GM23338 (cell line): ENCODE measurements around the gene ZSCAN9. TPM values are rescaled to one million over a fixed set of nuclear protein-coding genes. Genes with fewer than 3 reads are reported as not detected.

ENCODE experiments used
- ATAC-seq: fragments of 200-7000 bp; cut with Tn5 transposase; 3 replicates; pipeline ENCODE4 v1.9.1; 2020
- DNase-seq: peaks from one replicate; pipeline ENCODE4 v3.0.0-alpha.2; 2015; ENCODE audit warnings: low spot score
- H2AFZ ChIP-seq: fragments of 200-600 bp; sonication (generic); 2 replicates; pipeline ENCODE4 v1.8.0; 2016; ENCODE audit warnings: antibody characterized with exemption, mild to moderate bottlenecking, moderate library complexity
- H3F3A ChIP-seq: fragments of 200-600 bp; sonication (generic); replicated peaks from 2 replicates; pipeline ENCODE4 v1.8.0; 2017; ENCODE audit warnings: antibody characterized with exemption, mixed run types, low read depth
- H3K27ac ChIP-seq: fragments of 200-600 bp; sonication (generic); 2 replicates; pipeline ENCODE4 v1.6.1; 2016; ENCODE audit warnings: low read depth
- H3K27me3 ChIP-seq: fragments of 200-600 bp; sonication (generic); 2 replicates; pipeline ENCODE4 v1.8.0; 2016; ENCODE audit warnings: mild to moderate bottlenecking, mixed run types, moderate library complexity; ENCODE audit not compliant: insufficient read depth
- H3K36me3 ChIP-seq: fragments of 200-600 bp; sonication (generic); 2 replicates; pipeline ENCODE4 v1.8.0; 2016; ENCODE audit warnings: mild to moderate bottlenecking; ENCODE audit not compliant: insufficient read depth
- H3K4me1 ChIP-seq: fragments of 200-600 bp; sonication (generic); 2 replicates; pipeline ENCODE4 v1.8.0; 2016; ENCODE audit warnings: mild to moderate bottlenecking, moderate library complexity; ENCODE audit not compliant: insufficient read depth
- H3K4me2 ChIP-seq: fragments of 200-600 bp; sonication (generic); 2 replicates; pipeline ENCODE4 v1.7.1; 2017; ENCODE audit warnings: mixed run types
- H3K4me3 ChIP-seq: fragments of 200-600 bp; sonication (generic); 2 replicates; pipeline ENCODE4 v1.6.1; 2016; ENCODE audit warnings: mixed run types
- H3K79me2 ChIP-seq: fragments of 200-600 bp; sonication (generic); replicated peaks from 2 replicates; pipeline ENCODE4 v1.8.0; 2017; ENCODE audit warnings: mild to moderate bottlenecking; ENCODE audit not compliant: insufficient read depth
- H3K9me2 ChIP-seq: fragments of 200-600 bp; sonication (generic); 2 replicates; pipeline ENCODE4 v1.8.0; 2017; ENCODE audit not compliant: insufficient read depth
- H4K20me1 ChIP-seq: fragments of 200-600 bp; sonication (generic); replicated peaks from 2 replicates; pipeline ENCODE4 v1.8.0; 2017; ENCODE audit warnings: mild to moderate bottlenecking; ENCODE audit not compliant: insufficient read depth
- H3K27ac Mint-ChIP-seq: 2 replicates; pipeline ENCODE4 v1.8.0; 2020; ENCODE audit warnings: inconsistent platforms, mild to moderate bottlenecking, moderate library complexity, mixed read lengths
- H3K27me3 Mint-ChIP-seq: 3 replicates; pipeline ENCODE4 v1.8.0; 2022; ENCODE audit warnings: low read depth, mild to moderate bottlenecking, moderate library complexity, mixed read lengths, inconsistent platforms; ENCODE audit not compliant: insufficient read depth, poor library complexity
- H3K36me3 Mint-ChIP-seq: 3 replicates; pipeline ENCODE4 v1.8.0; 2021; ENCODE audit warnings: low read depth, mild to moderate bottlenecking, inconsistent platforms, moderate library complexity, mixed read lengths
- H3K4me1 Mint-ChIP-seq: 3 replicates; pipeline ENCODE4 v1.8.0; 2020; ENCODE audit warnings: mild to moderate bottlenecking, inconsistent platforms, mixed read lengths
- H3K4me3 Mint-ChIP-seq: 3 replicates; pipeline ENCODE4 v1.8.0; 2021; ENCODE audit warnings: moderate library complexity, mild to moderate bottlenecking, inconsistent platforms, mixed read lengths
- H3K9me3 Mint-ChIP-seq: 3 replicates; pipeline ENCODE4 v1.8.0; 2020; ENCODE audit warnings: moderate library complexity, mild to moderate bottlenecking, inconsistent platforms, mixed read lengths
- EZH2 ChIP-seq: fragments of 200-600 bp; sonication (generic); IDR thresholded peaks from one replicate; pipeline ENCODE4 v1.8.0; 2017; ENCODE audit warnings: antibody characterized with exemption, mild to moderate bottlenecking, low read depth; ENCODE audit not compliant: unreplicated experiment
- ZNF114 ChIP-seq: fragments of 250-450 bp; sonication (Bioruptor Pico); IDR thresholded peaks from 2 replicates; pipeline ENCODE4 v1.5.0; 2020; ENCODE audit warnings: mild to moderate bottlenecking, moderate library complexity
- polyA plus RNA-seq: library from polyadenylated mRNA; unstranded; fragments of >200 nt; fragmentation: Nextera tagmentation; extraction: Ambion mirVana; gene quantifications from 2 replicates; pipeline ENCODE4 v1.2.1, GENCODE V29; 2016
- total RNA-seq: library from RNA; depleted of rRNA; stranded (reverse); fragments of >200 nt; shearing (Covaris generic); gene quantifications from 2 replicates; pipeline ENCODE4 v1.2.3, GENCODE V29; 2014
- TF ChIP-seq, protein P1 (sequence below): fragments of 250-450 bp; sonication (Bioruptor Pico); IDR thresholded peaks from 2 replicates; pipeline ENCODE4 v1.5.0; 2020; ENCODE audit warnings: mild to moderate bottlenecking, moderate library complexity

ZSCAN9 gene
- total and polyA plus RNA-seq, 2 experiments from 2014 or later, result 10.0 to 10.9 TPM

DNA sequence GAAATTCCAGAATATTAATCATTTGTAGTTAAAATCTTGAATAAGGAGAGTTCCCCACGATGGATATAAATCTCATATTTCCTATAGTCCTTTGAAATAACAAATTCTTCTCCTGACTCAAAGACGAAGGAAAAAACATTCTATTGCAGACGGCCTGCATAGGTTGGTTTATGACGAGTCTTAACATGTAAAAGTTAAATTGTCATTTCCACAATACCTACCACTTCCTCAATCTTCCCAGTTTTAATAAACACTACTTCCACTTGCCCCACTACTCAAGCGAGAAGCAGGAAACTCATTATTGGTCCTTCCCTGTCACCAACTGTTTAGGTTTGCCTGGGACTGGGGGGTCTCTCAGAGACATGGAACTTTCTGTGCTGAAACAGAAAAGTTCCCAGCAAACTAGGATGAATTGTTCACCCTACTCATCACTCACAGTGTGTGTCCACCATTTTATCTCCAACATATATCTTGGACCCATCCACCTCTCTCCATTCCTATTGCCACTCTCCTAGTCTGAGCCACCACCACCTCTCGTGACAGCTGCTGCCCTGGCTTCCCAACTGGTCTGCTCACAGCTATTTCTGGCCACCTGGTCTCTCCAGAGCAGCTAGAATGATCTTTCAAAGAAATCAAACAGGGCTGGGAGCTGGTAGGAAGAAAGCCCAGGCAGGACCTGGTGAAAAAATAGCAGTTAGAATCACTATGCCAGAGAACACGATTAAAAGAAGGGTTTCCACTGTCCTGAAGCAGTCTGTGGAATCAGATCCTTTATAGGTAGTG is 15.1 kb upstream of the ZSCAN9 start:
- no peaks in the 10 kb centered on the region for H3K36me3 Mint-ChIP-seq
- H3K27ac Mint-ChIP-seq, result no peak overlapping the region
- Histone ChIP-seq H3K27ac (no peak overlapping the region), H3K27me3 (peaks cover 90% of the 10 kb centered on the region), H3K9me2 (no peaks in the 10 kb centered on the region), H4K20me1 (peaks cover 5% of the 10 kb centered on the region; the same call in 1 of the 2 replicates), H3K4me3 (no peak overlapping the region), H2AFZ (no peak overlapping the region), H3K36me3 (no peaks in the 10 kb centered on the region), H3K4me2 (no peak overlapping the region), H3F3A (0 out of 2 replicates have a peak, but pooled peaks cover 4% of the 10 kb centered on the region), H3K79me2 (no peaks in the 10 kb centered on the region), H3K4me1 (peaks cover 19% of the 10 kb centered on the region)
- peak; percentile 41 for TF ChIP-seq EZH2
- TF ChIP-seq, protein P1, sequence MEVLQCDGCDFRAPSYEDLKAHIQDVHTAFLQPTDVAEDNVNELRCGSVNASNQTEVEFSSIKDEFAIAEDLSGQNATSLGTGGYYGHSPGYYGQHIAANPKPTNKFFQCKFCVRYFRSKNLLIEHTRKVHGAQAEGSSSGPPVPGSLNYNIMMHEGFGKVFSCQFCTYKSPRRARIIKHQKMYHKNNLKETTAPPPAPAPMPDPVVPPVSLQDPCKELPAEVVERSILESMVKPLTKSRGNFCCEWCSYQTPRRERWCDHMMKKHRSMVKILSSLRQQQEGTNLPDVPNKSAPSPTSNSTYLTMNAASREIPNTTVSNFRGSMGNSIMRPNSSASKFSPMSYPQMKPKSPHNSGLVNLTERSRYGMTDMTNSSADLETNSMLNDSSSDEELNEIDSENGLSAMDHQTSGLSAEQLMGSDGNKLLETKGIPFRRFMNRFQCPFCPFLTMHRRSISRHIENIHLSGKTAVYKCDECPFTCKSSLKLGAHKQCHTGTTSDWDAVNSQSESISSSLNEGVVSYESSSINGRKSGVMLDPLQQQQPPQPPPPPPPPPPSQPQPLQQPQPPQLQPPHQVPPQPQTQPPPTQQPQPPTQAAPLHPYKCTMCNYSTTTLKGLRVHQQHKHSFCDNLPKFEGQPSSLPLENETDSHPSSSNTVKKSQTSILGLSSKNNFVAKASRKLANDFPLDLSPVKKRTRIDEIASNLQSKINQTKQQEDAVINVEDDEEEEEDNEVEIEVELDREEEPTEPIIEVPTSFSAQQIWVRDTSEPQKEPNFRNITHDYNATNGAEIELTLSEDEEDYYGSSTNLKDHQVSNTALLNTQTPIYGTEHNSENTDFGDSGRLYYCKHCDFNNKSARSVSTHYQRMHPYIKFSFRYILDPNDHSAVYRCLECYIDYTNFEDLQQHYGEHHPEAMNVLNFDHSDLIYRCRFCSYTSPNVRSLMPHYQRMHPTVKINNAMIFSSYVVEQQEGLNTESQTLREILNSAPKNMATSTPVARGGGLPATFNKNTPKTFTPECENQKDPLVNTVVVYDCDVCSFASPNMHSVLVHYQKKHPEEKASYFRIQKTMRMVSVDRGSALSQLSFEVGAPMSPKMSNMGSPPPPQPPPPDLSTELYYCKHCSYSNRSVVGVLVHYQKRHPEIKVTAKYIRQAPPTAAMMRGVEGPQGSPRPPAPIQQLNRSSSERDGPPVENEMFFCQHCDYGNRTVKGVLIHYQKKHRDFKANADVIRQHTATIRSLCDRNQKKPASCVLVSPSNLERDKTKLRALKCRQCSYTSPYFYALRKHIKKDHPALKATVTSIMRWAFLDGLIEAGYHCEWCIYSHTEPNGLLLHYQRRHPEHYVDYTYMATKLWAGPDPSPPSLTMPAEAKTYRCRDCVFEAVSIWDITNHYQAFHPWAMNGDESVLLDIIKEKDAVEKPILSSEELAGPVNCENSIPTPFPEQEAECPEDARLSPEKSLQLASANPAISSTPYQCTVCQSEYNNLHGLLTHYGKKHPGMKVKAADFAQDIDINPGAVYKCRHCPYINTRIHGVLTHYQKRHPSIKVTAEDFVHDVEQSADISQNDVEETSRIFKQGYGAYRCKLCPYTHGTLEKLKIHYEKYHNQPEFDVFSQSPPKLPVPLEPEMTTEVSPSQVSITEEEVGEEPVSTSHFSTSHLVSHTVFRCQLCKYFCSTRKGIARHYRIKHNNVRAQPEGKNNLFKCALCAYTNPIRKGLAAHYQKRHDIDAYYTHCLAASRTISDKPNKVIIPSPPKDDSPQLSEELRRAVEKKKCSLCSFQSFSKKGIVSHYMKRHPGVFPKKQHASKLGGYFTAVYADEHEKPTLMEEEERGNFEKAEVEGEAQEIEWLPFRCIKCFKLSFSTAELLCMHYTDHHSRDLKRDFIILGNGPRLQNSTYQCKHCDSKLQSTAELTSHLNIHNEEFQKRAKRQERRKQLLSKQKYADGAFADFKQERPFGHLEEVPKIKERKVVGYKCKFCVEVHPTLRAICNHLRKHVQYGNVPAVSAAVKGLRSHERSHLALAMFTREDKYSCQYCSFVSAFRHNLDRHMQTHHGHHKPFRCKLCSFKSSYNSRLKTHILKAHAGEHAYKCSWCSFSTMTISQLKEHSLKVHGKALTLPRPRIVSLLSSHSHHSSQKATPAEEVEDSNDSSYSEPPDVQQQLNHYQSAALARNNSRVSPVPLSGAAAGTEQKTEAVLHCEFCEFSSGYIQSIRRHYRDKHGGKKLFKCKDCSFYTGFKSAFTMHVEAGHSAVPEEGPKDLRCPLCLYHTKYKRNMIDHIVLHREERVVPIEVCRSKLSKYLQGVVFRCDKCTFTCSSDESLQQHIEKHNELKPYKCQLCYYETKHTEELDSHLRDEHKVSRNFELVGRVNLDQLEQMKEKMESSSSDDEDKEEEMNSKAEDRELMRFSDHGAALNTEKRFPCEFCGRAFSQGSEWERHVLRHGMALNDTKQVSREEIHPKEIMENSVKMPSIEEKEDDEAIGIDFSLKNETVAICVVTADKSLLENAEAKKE (CRISPR knock-in tag), result no peak
- peaks cover 18% of the 10 kb centered on the region for H3K4me1 Mint-ChIP-seq
- H3K27me3 Mint-ChIP-seq, result peaks cover 76% of the 10 kb centered on the region
- H3K4me3 Mint-ChIP-seq, result no peak overlapping the region
- no peak for ATAC-seq
- DNase-seq, result no peak
- peaks cover 3% of the 10 kb centered on the region; the same call in 2 of the 3 replicates for H3K9me3 Mint-ChIP-seq

DNA sequence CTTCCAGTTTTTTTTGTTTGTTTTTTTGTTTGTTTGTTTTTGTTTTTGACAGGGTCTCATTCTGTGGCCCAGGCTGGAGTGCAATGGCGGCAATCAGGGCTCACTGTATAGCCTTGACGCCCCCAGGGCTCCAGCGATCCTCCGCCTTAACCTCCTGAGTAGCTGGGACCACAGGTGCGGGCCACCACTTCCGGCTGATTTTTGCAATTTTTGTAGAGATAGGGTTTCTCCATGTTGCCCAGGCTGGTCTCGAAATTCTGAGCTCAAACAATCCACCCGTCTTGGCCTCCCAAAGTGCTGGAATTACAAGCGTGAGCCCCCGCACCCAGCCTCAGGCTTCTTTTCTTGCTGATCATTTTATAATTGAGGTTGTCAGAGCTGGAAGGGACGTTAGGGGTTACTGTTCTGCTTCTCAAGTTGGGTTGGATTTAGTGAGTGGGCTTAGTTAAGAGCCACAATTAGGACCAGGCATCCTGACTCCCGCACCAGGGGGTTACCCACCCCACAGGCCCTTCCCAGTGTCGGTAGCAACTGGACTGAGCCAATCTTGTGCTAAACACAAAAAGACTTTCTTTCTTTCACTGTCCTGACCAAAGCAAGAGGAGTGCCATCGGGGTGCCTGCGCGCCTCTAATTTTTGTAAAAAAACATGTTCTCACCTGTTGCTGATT is 13.1 kb upstream of the ZSCAN9 start:
- H3K4me3 ChIP-seq, result peak overlapping the region; percentile 83
- ATAC-seq (peak; percentile 37), DNase-seq (peak; percentile 50)
- H3F3A ChIP-seq, result 0 out of 2 replicates have a peak, but pooled peaks cover 4% of the 10 kb centered on the region
- peaks cover 27% of the 10 kb centered on the region for H3K4me1 Mint-ChIP-seq
- peak overlapping the region; percentile 98 for H2AFZ ChIP-seq
- H3K27ac Mint-ChIP-seq, result no peak overlapping the region
- H3K4me2 ChIP-seq, result peak overlapping the region; percentile 93
- H3K27ac ChIP-seq, result no peak overlapping the region
- H3K9me3 Mint-ChIP-seq, result peaks cover 3% of the 10 kb centered on the region; the same call in 2 of the 3 replicates
- H3K36me3 ChIP-seq, result no peaks in the 10 kb centered on the region
- H3K4me3 Mint-ChIP-seq, result peak overlapping the region; percentile 88
- H3K27me3 ChIP-seq, result peaks cover 84% of the 10 kb centered on the region
- H3K36me3 Mint-ChIP-seq, result no peaks in the 10 kb centered on the region
- no peaks in the 10 kb centered on the region for H3K9me2 ChIP-seq
- H4K20me1 ChIP-seq, result no peaks in the 10 kb centered on the region; the same call in 1 of the 2 replicates
- peaks cover 29% of the 10 kb centered on the region for H3K4me1 ChIP-seq
- H3K27me3 Mint-ChIP-seq, result peaks cover 57% of the 10 kb centered on the region
- H3K79me2 ChIP-seq, result no peaks in the 10 kb centered on the region
- TF ChIP-seq ZNF114, result no peak
- TF ChIP-seq, protein P1 (CRISPR knock-in tag), result no peak
